Measurements from ENCODE around the gene RXYLT1.
"Not testable (repeated sequence)": the region's sequence is repeated elsewhere in the genome, so short reads cannot be mapped to it uniquely, and the experiment has no call there.

RXYLT1 gene

GRCh38 chr12:63779498-63780481 is at the start of gene RXYLT1:
Gene RXYLT1, plus strand, starts transcription at chr12:63779909. Its CDS starts 52 bp downstream, at chr12:63779961.
- Mint-ChIP-seq H3K9me3 (no peaks in the 10 kb centered on the region), H3K36me3 (peaks cover 30% of the 10 kb centered on the region), H3K4me1 (peaks cover 41% of the 10 kb centered on the region), H3K27ac (peak within 1 kb of the TSS; percentile 97), H3K27me3 (no peaks in the 10 kb centered on the region), H3K4me3 (peak within 1 kb of the TSS; percentile 99)

GRCh38 chr12:63732779-63733178 is 46.9 kb upstream of the RXYLT1 start:
- not testable (repeated sequence) for H3K36me3 Mint-ChIP-seq

GRCh38 chr12:63733585-63733984 is 46.1 kb upstream of the RXYLT1 start:
- H3K27me3 Mint-ChIP-seq, H3K4me3 Mint-ChIP-seq, H3K9me3 Mint-ChIP-seq, H3K4me1 Mint-ChIP-seq, H3K27ac Mint-ChIP-seq, H3K36me3 Mint-ChIP-seq: not testable (repeated sequence)

More at GRCh38 chr12:63732779-63733178, 46.9 kb upstream of the RXYLT1 start:
- H3K4me1 Mint-ChIP-seq, H3K27ac Mint-ChIP-seq, H3K27me3 Mint-ChIP-seq, H3K4me3 Mint-ChIP-seq, H3K9me3 Mint-ChIP-seq: not testable (repeated sequence)

GRCh38 chr12:63740551-63740950 is 39.2 kb upstream of the RXYLT1 start:
- not testable (repeated sequence) for H3K27ac Mint-ChIP-seq, H3K27me3 Mint-ChIP-seq, H3K9me3 Mint-ChIP-seq, H3K4me1 Mint-ChIP-seq, H3K4me3 Mint-ChIP-seq, H3K36me3 Mint-ChIP-seq

- H3K27ac Mint-ChIP-seq, H3K4me1 Mint-ChIP-seq, H3K36me3 Mint-ChIP-seq, H3K27me3 Mint-ChIP-seq, H3K4me3 Mint-ChIP-seq, H3K9me3 Mint-ChIP-seq: not testable (repeated sequence)
Observed at GRCh38 chr12:63741431-63741830, 38.3 kb upstream of the RXYLT1 start.

GRCh38 chr12:63744110-63744509 is 35.6 kb upstream of the RXYLT1 start:
- H3K27me3 Mint-ChIP-seq, H3K4me1 Mint-ChIP-seq, H3K36me3 Mint-ChIP-seq, H3K9me3 Mint-ChIP-seq, H3K4me3 Mint-ChIP-seq, H3K27ac Mint-ChIP-seq: not testable (repeated sequence)

GRCh38 chr12:63746470-63746869 is 33.2 kb upstream of the RXYLT1 start:
- H3K36me3 Mint-ChIP-seq, H3K4me1 Mint-ChIP-seq, H3K9me3 Mint-ChIP-seq, H3K27me3 Mint-ChIP-seq, H3K27ac Mint-ChIP-seq, H3K4me3 Mint-ChIP-seq: not testable (repeated sequence)

- H3K36me3 Mint-ChIP-seq, H3K4me1 Mint-ChIP-seq, H3K9me3 Mint-ChIP-seq, H3K27me3 Mint-ChIP-seq, H3K4me3 Mint-ChIP-seq, H3K27ac Mint-ChIP-seq: not testable (repeated sequence)
Observed at GRCh38 chr12:63747136-63747535, 32.6 kb upstream of the RXYLT1 start.

- Mint-ChIP-seq H3K27me3 (peaks cover 3% of the 10 kb centered on the region), H3K36me3 (no peaks in the 10 kb centered on the region), H3K27ac (no peak overlapping the region), H3K9me3 (no peaks in the 10 kb centered on the region), H3K4me1 (peaks cover 4% of the 10 kb centered on the region), H3K4me3 (no peak overlapping the region)
Observed at GRCh38 chr12:63747553-63747952, 32.2 kb upstream of the RXYLT1 start.

GRCh38 chr12:63752283-63752682 is 27.4 kb upstream of the RXYLT1 start:
- Mint-ChIP-seq H3K4me1 (peaks cover 9% of the 10 kb centered on the region), H3K9me3 (no peaks in the 10 kb centered on the region), H3K4me3 (no peak overlapping the region), H3K27ac (no peak overlapping the region), H3K27me3 (no peaks in the 10 kb centered on the region), H3K36me3 (no peaks in the 10 kb centered on the region)

- H3K27ac Mint-ChIP-seq, result no peak overlapping the region
- H3K9me3 Mint-ChIP-seq, result no peaks in the 10 kb centered on the region
- H3K4me3 Mint-ChIP-seq, result no peak overlapping the region
- H3K4me1 Mint-ChIP-seq, result peaks cover 9% of the 10 kb centered on the region
- no peaks in the 10 kb centered on the region for H3K36me3 Mint-ChIP-seq
- H3K27me3 Mint-ChIP-seq, result peaks cover 2% of the 10 kb centered on the region
Observed at GRCh38 chr12:63752841-63753240, 26.9 kb upstream of the RXYLT1 start.

- H3K4me3 Mint-ChIP-seq, result no peak overlapping the region
- H3K27ac Mint-ChIP-seq, result no peak overlapping the region
- peaks cover 9% of the 10 kb centered on the region for H3K4me1 Mint-ChIP-seq
- H3K36me3 Mint-ChIP-seq, result no peaks in the 10 kb centered on the region
- H3K27me3 Mint-ChIP-seq, result peaks cover 6% of the 10 kb centered on the region
- H3K9me3 Mint-ChIP-seq, result no peaks in the 10 kb centered on the region
Observed at GRCh38 chr12:63753743-63754142, 26.0 kb upstream of the RXYLT1 start.

GRCh38 chr12:63764481-63764880 is 15.2 kb upstream of the RXYLT1 start:
- Mint-ChIP-seq H3K9me3 (peaks cover 12% of the 10 kb centered on the region), H3K27ac (no peak overlapping the region), H3K36me3 (peaks cover 1% of the 10 kb centered on the region), H3K4me1 (no peaks in the 10 kb centered on the region), H3K27me3 (peaks cover 11% of the 10 kb centered on the region), H3K4me3 (no peak overlapping the region)

- H3K36me3 Mint-ChIP-seq, result peaks cover 1% of the 10 kb centered on the region
- peaks cover 17% of the 10 kb centered on the region for H3K9me3 Mint-ChIP-seq
- no peaks in the 10 kb centered on the region for H3K4me1 Mint-ChIP-seq
- peaks cover 12% of the 10 kb centered on the region for H3K27me3 Mint-ChIP-seq
- H3K4me3 Mint-ChIP-seq, result no peak overlapping the region
- H3K27ac Mint-ChIP-seq, result no peak overlapping the region
Observed at GRCh38 chr12:63766498-63766897, 13.2 kb upstream of the RXYLT1 start.

- peaks cover 17% of the 10 kb centered on the region for H3K9me3 Mint-ChIP-seq
- H3K27ac Mint-ChIP-seq, result no peak overlapping the region
- H3K36me3 Mint-ChIP-seq, result peaks cover 1% of the 10 kb centered on the region
- H3K27me3 Mint-ChIP-seq, result peaks cover 11% of the 10 kb centered on the region
- H3K4me1 Mint-ChIP-seq, result no peaks in the 10 kb centered on the region
- H3K4me3 Mint-ChIP-seq, result no peak overlapping the region
Observed at GRCh38 chr12:63770375-63770774, 9.3 kb upstream of the RXYLT1 start.

GRCh38 chr12:63777340-63777739 is 2.4 kb upstream of the RXYLT1 start:
- Mint-ChIP-seq H3K27me3 (no peaks in the 10 kb centered on the region), H3K27ac (no peak overlapping the region), H3K4me3 (no peak overlapping the region), H3K4me1 (peaks cover 20% of the 10 kb centered on the region), H3K36me3 (peaks cover 8% of the 10 kb centered on the region), H3K9me3 (no peaks in the 10 kb centered on the region)

GRCh38 chr12:63782466-63782865 is 2.8 kb downstream of the RXYLT1 start:
- Mint-ChIP-seq H3K27me3 (no peaks in the 10 kb centered on the region), H3K36me3 (peaks cover 35% of the 10 kb centered on the region), H3K4me1 (peaks cover 46% of the 10 kb centered on the region), H3K27ac (no peak overlapping the region), H3K9me3 (no peaks in the 10 kb centered on the region), H3K4me3 (no peak overlapping the region)
